Activated T-helper 1 cell treated with anti-CD3 and anti-CD28 coated beads, Interleukin-12 subunit alpha, Interleukin-12 subunit beta, Interleukin-2, Interleukin-4 antibody, amounts not matched to agents 30 ng/mL and 10 ng/mL and 1 ng/mL, durations not matched to agents 14 hours and 24 hours and 36 hours (primary cell): ENCODE measurements around the gene FRMD4A. TPM values are rescaled to one million over a fixed set of nuclear protein-coding genes. Genes with fewer than 3 reads are reported as not detected.
"Not testable (repeated sequence)": the region's sequence is repeated elsewhere in the genome, so short reads cannot be mapped to it uniquely, and the experiment has no call there.

Experiments
- DNase-seq: peaks from one replicate; pipeline ENCODE4 v3.0.0; 2021; ENCODE audit warnings: low spot score
- H3K27ac Mint-ChIP-seq: one replicate; pipeline ENCODE4 v1.8.0; 2021; ENCODE audit warnings: mild to moderate bottlenecking, mixed read lengths
- H3K27me3 Mint-ChIP-seq: one replicate; pipeline ENCODE4 v1.8.0; 2022; ENCODE audit warnings: mild to moderate bottlenecking, moderate library complexity, mixed read lengths; ENCODE audit not compliant: insufficient read depth
- H3K36me3 Mint-ChIP-seq: one replicate; pipeline ENCODE4 v1.8.0; 2021; ENCODE audit warnings: low read depth, mixed read lengths
- H3K4me1 Mint-ChIP-seq: one replicate; pipeline ENCODE4 v1.8.0; 2021; ENCODE audit warnings: low read depth, mixed read lengths
- H3K4me3 Mint-ChIP-seq: one replicate; pipeline ENCODE4 v1.8.0; 2021; ENCODE audit warnings: mild to moderate bottlenecking, moderate library complexity, mixed read lengths
- H3K9me3 Mint-ChIP-seq: one replicate; pipeline ENCODE4 v1.8.0; 2021; ENCODE audit warnings: mixed read lengths
- intact Hi-C: fragments of 100-400 bp; cut with micrococcal nuclease; formaldehyde crosslinking; loops from one replicate; pipeline ENCODE4 v1.15.1; 2024
- total RNA-seq: library from RNA; stranded (reverse); gene quantifications from 2 replicates; pipeline ENCODE4 v1.2.3, GENCODE V29; 2022

Gene FRMD4A
- total RNA-seq, 1 donor from 2014 or later: 0.31 TPM

- no peak overlapping the region for H3K27ac Mint-ChIP-seq
- no peaks in the 10 kb centered on the region for H3K36me3 Mint-ChIP-seq
- no peak overlapping the region for H3K4me3 Mint-ChIP-seq
- peaks cover 4% of the 10 kb centered on the region for H3K27me3 Mint-ChIP-seq
- H3K9me3 Mint-ChIP-seq: no peaks in the 10 kb centered on the region
- intact Hi-C loops: no loop called here
- no peaks in the 10 kb centered on the region for H3K4me1 Mint-ChIP-seq
- DNase-seq: no peak
Observed at GRCh38 chr10:13943735-13944398, 386.9 kb downstream of the FRMD4A start.

GRCh38 chr10:13942035-13942434, 388.7 kb downstream of the FRMD4A start:
- H3K4me1 Mint-ChIP-seq: no peaks in the 10 kb centered on the region
- no peak overlapping the region for H3K27ac Mint-ChIP-seq
- no peaks in the 10 kb centered on the region for H3K9me3 Mint-ChIP-seq
- no peak overlapping the region for H3K4me3 Mint-ChIP-seq
- intact Hi-C loops: no loop called here
- H3K27me3 Mint-ChIP-seq: peaks cover 4% of the 10 kb centered on the region
- no peaks in the 10 kb centered on the region for H3K36me3 Mint-ChIP-seq
- DNase-seq: no peak

- no peak overlapping the region for H3K4me3 Mint-ChIP-seq
- no peaks in the 10 kb centered on the region for H3K4me1 Mint-ChIP-seq
- no peak for DNase-seq
- H3K27ac Mint-ChIP-seq: no peak overlapping the region
- intact Hi-C loops: no loop called here
- H3K9me3 Mint-ChIP-seq: no peaks in the 10 kb centered on the region
- no peaks in the 10 kb centered on the region for H3K36me3 Mint-ChIP-seq
- H3K27me3 Mint-ChIP-seq: peaks cover 4% of the 10 kb centered on the region
Observed at GRCh38 chr10:13939391-13939790, 391.3 kb downstream of the FRMD4A start.

- intact Hi-C loops: no loop called here
- no peaks in the 10 kb centered on the region for H3K9me3 Mint-ChIP-seq
- H3K27me3 Mint-ChIP-seq: peaks cover 8% of the 10 kb centered on the region
- no peaks in the 10 kb centered on the region for H3K4me1 Mint-ChIP-seq
- H3K27ac Mint-ChIP-seq: no peak overlapping the region
- DNase-seq: no peak
- H3K36me3 Mint-ChIP-seq: no peaks in the 10 kb centered on the region
- H3K4me3 Mint-ChIP-seq: no peak overlapping the region
Observed at GRCh38 chr10:13938950-13939349, 391.8 kb downstream of the FRMD4A start.

GRCh38 chr10:13936826-13937225, 393.9 kb downstream of the FRMD4A start:
- Mint-ChIP-seq H3K4me3 (no peak overlapping the region), H3K27ac (no peak overlapping the region), H3K36me3 (no peaks in the 10 kb centered on the region), H3K4me1 (no peaks in the 10 kb centered on the region), H3K9me3 (no peaks in the 10 kb centered on the region), H3K27me3 (peaks cover 6% of the 10 kb centered on the region)
- intact Hi-C loops: no loop called here
- DNase-seq: no peak

- Mint-ChIP-seq H3K36me3 (no peaks in the 10 kb centered on the region), H3K27me3 (peaks cover 16% of the 10 kb centered on the region), H3K4me1 (no peaks in the 10 kb centered on the region), H3K4me3 (no peak overlapping the region), H3K9me3 (no peaks in the 10 kb centered on the region), H3K27ac (no peak overlapping the region)
- DNase-seq: peak; percentile 4
- intact Hi-C loops: no loop called here
Observed at GRCh38 chr10:13930120-13930519, 400.6 kb downstream of the FRMD4A start.

- Mint-ChIP-seq H3K27ac (no peak overlapping the region), H3K4me3 (no peak overlapping the region), H3K27me3 (peaks cover 10% of the 10 kb centered on the region), H3K4me1 (no peaks in the 10 kb centered on the region), H3K9me3 (no peaks in the 10 kb centered on the region), H3K36me3 (no peaks in the 10 kb centered on the region)
- no peak for DNase-seq
- intact Hi-C loops: no loop called here
Observed at GRCh38 chr10:13928451-13928850, 402.3 kb downstream of the FRMD4A start.

GRCh38 chr10:13925971-13926780, 404.5 kb downstream of the FRMD4A start:
- no peaks in the 10 kb centered on the region for H3K9me3 Mint-ChIP-seq
- H3K4me3 Mint-ChIP-seq: no peak overlapping the region
- DNase-seq: no peak
- no peaks in the 10 kb centered on the region for H3K4me1 Mint-ChIP-seq
- H3K27me3 Mint-ChIP-seq: peaks cover 10% of the 10 kb centered on the region
- no peak overlapping the region for H3K27ac Mint-ChIP-seq
- H3K36me3 Mint-ChIP-seq: no peaks in the 10 kb centered on the region
- intact Hi-C loops: no loop called here

GRCh38 chr10:13924040-13924725, 406.5 kb downstream of the FRMD4A start:
- DNase-seq: no peak
- Mint-ChIP-seq H3K4me3 (no peak overlapping the region), H3K4me1 (no peaks in the 10 kb centered on the region), H3K27me3 (peaks cover 6% of the 10 kb centered on the region), H3K36me3 (no peaks in the 10 kb centered on the region), H3K9me3 (no peaks in the 10 kb centered on the region), H3K27ac (no peak overlapping the region)
- intact Hi-C loops: no loop called here

GRCh38 chr10:13922586-13922985, 408.1 kb downstream of the FRMD4A start:
- Mint-ChIP-seq H3K4me3 (no peak overlapping the region), H3K9me3 (no peaks in the 10 kb centered on the region), H3K36me3 (no peaks in the 10 kb centered on the region), H3K4me1 (no peaks in the 10 kb centered on the region), H3K27me3 (peaks cover 5% of the 10 kb centered on the region), H3K27ac (no peak overlapping the region)
- intact Hi-C loops: no loop called here
- no peak for DNase-seq

- DNase-seq: no peak
- intact Hi-C loops: no loop called here
- Mint-ChIP-seq H3K4me3 (no peak overlapping the region), H3K36me3 (no peaks in the 10 kb centered on the region), H3K27ac (no peak overlapping the region), H3K9me3 (no peaks in the 10 kb centered on the region), H3K4me1 (no peaks in the 10 kb centered on the region), H3K27me3 (peaks cover 2% of the 10 kb centered on the region)
Observed at GRCh38 chr10:13921941-13922340, 408.8 kb downstream of the FRMD4A start.

GRCh38 chr10:13921131-13921530, 409.6 kb downstream of the FRMD4A start:
- H3K4me3 Mint-ChIP-seq, H3K36me3 Mint-ChIP-seq, H3K27ac Mint-ChIP-seq, H3K9me3 Mint-ChIP-seq, DNase-seq, intact Hi-C loops, H3K27me3 Mint-ChIP-seq, H3K4me1 Mint-ChIP-seq: not testable (repeated sequence)

- H3K4me1 Mint-ChIP-seq: no peaks in the 10 kb centered on the region
- no peaks in the 10 kb centered on the region for H3K9me3 Mint-ChIP-seq
- no peaks in the 10 kb centered on the region for H3K36me3 Mint-ChIP-seq
- H3K27ac Mint-ChIP-seq: no peak overlapping the region
- peaks cover 2% of the 10 kb centered on the region for H3K27me3 Mint-ChIP-seq
- intact Hi-C loops: no loop called here
- no peak overlapping the region for H3K4me3 Mint-ChIP-seq
- no peak for DNase-seq
Observed at GRCh38 chr10:13920465-13920864, 410.3 kb downstream of the FRMD4A start.
